ENCODE measurements around the gene NOC4L. TPM values are rescaled to one million over a fixed set of nuclear protein-coding genes. Genes with fewer than 3 reads are reported as not detected.
"Not testable (repeated sequence)": the region's sequence is repeated elsewhere in the genome, so short reads cannot be mapped to it uniquely, and the experiment has no call there.

NOC4L gene
- total RNA-seq, 3 donors from 2014 or later (not counting 1 experiment from before 2014, with no cell fraction given) = 21.0 to 30.2 (median 21.7) TPM

DNA sequence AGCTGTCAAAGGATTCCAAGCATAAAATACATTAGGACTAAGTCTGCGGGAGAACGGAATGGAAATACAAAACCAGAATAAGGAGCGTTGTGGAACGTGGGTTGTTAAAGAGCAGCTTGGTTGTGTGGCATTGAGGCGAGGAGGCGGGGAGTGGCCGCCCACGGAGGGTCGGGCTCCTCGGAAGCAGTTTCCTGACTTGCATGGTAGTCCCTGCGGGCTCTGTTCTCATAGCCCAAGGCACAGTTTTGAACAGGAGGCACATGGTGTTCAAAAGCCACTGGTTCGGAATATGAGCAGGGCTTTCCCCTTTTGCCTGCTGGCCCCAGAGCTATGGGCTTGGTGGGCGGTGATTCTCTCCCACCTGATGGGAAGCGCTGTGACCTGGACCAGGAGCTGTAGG, 12.3 kb upstream of the NOC4L start:
- no peak overlapping the region for H3K27ac Mint-ChIP-seq
- peaks cover 4% of the 10 kb centered on the region for H3K9me3 ChIP-seq (ENCODE audit: control insufficient read depth, insufficient read depth, low read length)
- TF ChIP-seq, protein P1, sequence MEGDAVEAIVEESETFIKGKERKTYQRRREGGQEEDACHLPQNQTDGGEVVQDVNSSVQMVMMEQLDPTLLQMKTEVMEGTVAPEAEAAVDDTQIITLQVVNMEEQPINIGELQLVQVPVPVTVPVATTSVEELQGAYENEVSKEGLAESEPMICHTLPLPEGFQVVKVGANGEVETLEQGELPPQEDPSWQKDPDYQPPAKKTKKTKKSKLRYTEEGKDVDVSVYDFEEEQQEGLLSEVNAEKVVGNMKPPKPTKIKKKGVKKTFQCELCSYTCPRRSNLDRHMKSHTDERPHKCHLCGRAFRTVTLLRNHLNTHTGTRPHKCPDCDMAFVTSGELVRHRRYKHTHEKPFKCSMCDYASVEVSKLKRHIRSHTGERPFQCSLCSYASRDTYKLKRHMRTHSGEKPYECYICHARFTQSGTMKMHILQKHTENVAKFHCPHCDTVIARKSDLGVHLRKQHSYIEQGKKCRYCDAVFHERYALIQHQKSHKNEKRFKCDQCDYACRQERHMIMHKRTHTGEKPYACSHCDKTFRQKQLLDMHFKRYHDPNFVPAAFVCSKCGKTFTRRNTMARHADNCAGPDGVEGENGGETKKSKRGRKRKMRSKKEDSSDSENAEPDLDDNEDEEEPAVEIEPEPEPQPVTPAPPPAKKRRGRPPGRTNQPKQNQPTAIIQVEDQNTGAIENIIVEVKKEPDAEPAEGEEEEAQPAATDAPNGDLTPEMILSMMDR (IDR thresholded peaks at IDR 0.05) = no peak
- no peaks in the 10 kb centered on the region for H3K27me3 ChIP-seq (ENCODE audit: control insufficient read depth, insufficient read depth, low read length)
- no peaks in the 10 kb centered on the region for H3K4me1 ChIP-seq (ENCODE audit: control insufficient read depth, insufficient read depth, low read length)
- H3K36me3 Mint-ChIP-seq = peaks cover 11% of the 10 kb centered on the region
- intact Hi-C loops (cut with micrococcal nuclease) = no loop called here
- DNase-seq (no peak), ATAC-seq (no peak)
- no peaks in the 10 kb centered on the region for H3K27me3 Mint-ChIP-seq (ENCODE audit: low read depth in 2 of 2)
- H3K27ac ChIP-seq (ENCODE audit: low read length) = no peak overlapping the region
- H3K36me3 ChIP-seq (ENCODE audit: control insufficient read depth, insufficient read depth, low read length) = peaks cover 10% of the 10 kb centered on the region
- no peaks in the 10 kb centered on the region for H3K9me3 Mint-ChIP-seq
- H3K4me3 ChIP-seq (ENCODE audit: low read length) = no peak overlapping the region
- WGBS (ENCODE audit: insufficient coverage) = 94% methylated on average over 14 of the region's 14 CpGs
- H3K4me3 Mint-ChIP-seq = no peak overlapping the region
- H3K4me1 Mint-ChIP-seq = peaks cover 0 to 5% of the 10 kb centered on the region in 2 donors

DNA sequence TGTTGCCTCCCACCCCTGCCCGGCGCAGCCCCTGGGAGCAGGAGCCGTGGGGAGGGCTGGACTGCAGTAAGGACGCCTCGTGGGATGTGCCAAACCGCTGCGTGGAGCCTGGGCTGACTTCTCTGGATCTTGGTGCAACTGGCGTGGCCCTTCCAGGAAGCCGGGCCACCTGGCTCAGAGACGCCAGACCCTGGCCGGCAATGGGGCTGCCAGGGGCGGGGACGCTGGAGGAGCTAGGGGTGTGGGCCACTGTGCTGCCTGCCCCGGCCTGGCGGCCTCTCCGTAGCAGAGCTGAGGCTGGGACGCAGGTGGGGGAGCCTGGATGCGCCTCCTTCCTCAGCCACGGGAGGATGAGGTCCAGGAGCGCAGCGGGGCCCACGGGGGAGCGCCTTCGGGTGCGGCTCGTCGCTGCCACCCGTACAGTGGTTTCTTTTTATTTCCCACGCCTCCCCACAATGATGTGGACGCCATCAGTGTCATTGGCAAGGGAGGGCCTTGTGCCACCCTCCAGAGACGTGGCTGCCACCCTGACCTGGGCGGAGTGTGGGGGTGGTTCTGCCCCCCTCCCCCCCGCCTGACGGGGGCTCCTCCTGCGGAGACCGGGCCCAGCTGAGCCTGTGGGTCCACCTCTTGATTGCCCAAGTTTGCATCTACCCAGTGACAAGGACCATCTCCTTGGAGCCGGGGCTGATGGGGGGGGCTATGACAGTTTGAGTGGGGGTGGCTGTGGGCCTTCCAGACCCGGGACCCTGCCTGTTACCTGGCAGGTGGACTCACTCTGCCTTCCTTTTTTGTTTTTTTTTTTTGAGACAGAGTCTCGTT, 11.4 kb upstream of the NOC4L start:
- Histone ChIP-seq H3K4me3 (ENCODE audit: low read length) (no peak overlapping the region), H3K27ac (ENCODE audit: low read length) (no peak overlapping the region), H3K27me3 (ENCODE audit: control insufficient read depth, insufficient read depth, low read length) (no peaks in the 10 kb centered on the region), H3K36me3 (ENCODE audit: control insufficient read depth, insufficient read depth, low read length) (peaks cover 4% of the 10 kb centered on the region), H3K4me1 (ENCODE audit: control insufficient read depth, insufficient read depth, low read length) (no peaks in the 10 kb centered on the region), H3K9me3 (ENCODE audit: control insufficient read depth, insufficient read depth, low read length) (peaks cover 2% of the 10 kb centered on the region)
- H3K27ac Mint-ChIP-seq = no peak overlapping the region
- TF ChIP-seq, protein P1 (IDR thresholded peaks at IDR 0.05) = no peak
- no peaks in the 10 kb centered on the region for H3K27me3 Mint-ChIP-seq (ENCODE audit: low read depth in 2 of 2)
- H3K4me3 Mint-ChIP-seq = no peak overlapping the region
- DNase-seq (no peak), ATAC-seq (no peak)
- peaks cover 5% of the 10 kb centered on the region for H3K36me3 Mint-ChIP-seq
- WGBS (ENCODE audit: insufficient coverage) = 93% methylated on average over 39 of the region's 39 CpGs
- intact Hi-C loops (cut with micrococcal nuclease) = no loop called here
- peaks cover 0 to 5% of the 10 kb centered on the region in 2 donors for H3K4me1 Mint-ChIP-seq
- no peaks in the 10 kb centered on the region for H3K9me3 Mint-ChIP-seq

DNA sequence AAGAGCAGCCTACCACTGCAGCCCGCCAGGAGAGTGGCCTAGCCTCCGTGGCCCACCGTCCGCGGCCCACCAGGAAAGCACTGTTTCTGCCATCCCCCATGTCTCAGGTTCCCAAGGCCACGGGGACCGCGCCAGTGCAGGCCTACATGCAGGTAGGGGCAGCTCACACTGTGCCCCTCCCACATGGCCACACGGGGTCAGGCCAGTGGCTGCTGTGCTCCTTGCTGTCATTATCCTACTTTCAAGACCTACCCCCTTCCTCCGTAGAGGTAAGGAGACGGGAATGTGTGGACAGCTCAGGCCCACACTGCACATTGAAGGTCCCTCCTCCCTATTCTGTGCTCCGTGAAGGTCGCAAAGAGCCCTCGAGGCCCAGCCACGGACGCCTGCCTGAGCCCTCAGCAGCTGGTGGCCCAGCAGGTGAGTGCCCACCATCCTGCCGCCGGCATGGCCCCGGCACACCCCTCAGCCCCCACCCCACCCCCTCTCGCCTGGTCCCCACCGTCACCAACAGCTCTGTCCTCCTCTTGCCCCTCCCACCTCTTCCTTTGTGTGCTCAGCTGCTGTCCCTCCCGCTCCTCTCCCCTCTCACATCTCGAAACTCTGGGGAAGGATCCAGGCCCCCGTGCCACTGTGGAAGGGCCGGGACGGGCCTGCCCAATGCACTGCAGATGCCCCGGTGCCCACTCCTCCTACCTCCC, 10.2 kb upstream of the NOC4L start:
- 91% methylated on average over 27 of the region's 27 CpGs for WGBS (ENCODE audit: insufficient coverage)
- Mint-ChIP-seq H3K27ac (no peak overlapping the region), H3K36me3 (no peaks in the 10 kb centered on the region), H3K9me3 (no peaks in the 10 kb centered on the region), H3K27me3 (ENCODE audit: low read depth in 2 of 2) (no peaks in the 10 kb centered on the region), H3K4me1 (peaks cover 0 to 2% of the 10 kb centered on the region in 2 donors), H3K4me3 (no peak overlapping the region)
- Histone ChIP-seq H3K4me3 (ENCODE audit: low read length) (no peak overlapping the region), H3K9me3 (ENCODE audit: control insufficient read depth, insufficient read depth, low read length) (no peaks in the 10 kb centered on the region), H3K36me3 (ENCODE audit: control insufficient read depth, insufficient read depth, low read length) (peaks cover 4% of the 10 kb centered on the region), H3K27me3 (ENCODE audit: control insufficient read depth, insufficient read depth, low read length) (no peaks in the 10 kb centered on the region), H3K4me1 (ENCODE audit: control insufficient read depth, insufficient read depth, low read length) (no peaks in the 10 kb centered on the region), H3K27ac (ENCODE audit: low read length) (no peak overlapping the region)
- TF ChIP-seq, protein P1 (IDR thresholded peaks at IDR 0.05) = no peak
- ATAC-seq = no peak
- intact Hi-C loops (cut with micrococcal nuclease) = no loop called here
- DNase-seq = no peak

DNA sequence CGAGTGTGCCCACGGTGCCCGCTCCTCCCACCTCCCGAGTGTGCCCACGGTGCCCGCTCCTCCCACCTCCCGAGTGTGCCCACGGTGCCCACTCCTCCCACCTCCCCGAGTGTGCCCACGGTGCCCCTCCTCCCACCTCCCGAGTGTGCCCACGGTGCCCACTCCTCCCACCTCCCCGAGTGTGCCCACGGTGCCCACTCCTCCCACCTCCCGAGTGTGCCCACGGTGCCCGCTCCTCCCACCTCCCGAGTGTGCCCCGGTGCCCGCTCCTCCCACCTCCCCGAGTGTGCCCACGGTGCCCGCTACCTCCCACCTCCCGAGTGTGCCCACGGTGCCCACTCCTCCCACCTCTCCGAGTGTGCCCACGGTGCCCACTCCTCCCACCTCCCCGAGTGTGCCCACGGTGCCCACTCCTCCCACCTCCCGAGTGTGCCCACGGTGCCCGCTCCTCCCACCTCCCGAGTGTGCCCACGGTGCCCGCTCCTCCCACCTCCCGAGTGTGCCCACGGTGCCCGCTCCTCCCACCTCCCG, 9.5 kb upstream of the NOC4L start:
- H3K4me1 ChIP-seq (ENCODE audit: control insufficient read depth, insufficient read depth, low read length); H3K4me3 Mint-ChIP-seq; DNase-seq; H3K27ac ChIP-seq (ENCODE audit: low read length); H3K36me3 Mint-ChIP-seq; H3K27me3 ChIP-seq (ENCODE audit: control insufficient read depth, insufficient read depth, low read length); H3K9me3 ChIP-seq (ENCODE audit: control insufficient read depth, insufficient read depth, low read length); H3K27me3 Mint-ChIP-seq (ENCODE audit: low read depth in 2 of 2); H3K27ac Mint-ChIP-seq; ATAC-seq; H3K9me3 Mint-ChIP-seq; H3K36me3 ChIP-seq (ENCODE audit: control insufficient read depth, insufficient read depth, low read length); H3K4me1 Mint-ChIP-seq; intact Hi-C loops (cut with micrococcal nuclease); H3K4me3 ChIP-seq (ENCODE audit: low read length): not testable (repeated sequence)
- WGBS (ENCODE audit: insufficient coverage) = 94% methylated on average over 28 of the region's 39 CpGs

DNA sequence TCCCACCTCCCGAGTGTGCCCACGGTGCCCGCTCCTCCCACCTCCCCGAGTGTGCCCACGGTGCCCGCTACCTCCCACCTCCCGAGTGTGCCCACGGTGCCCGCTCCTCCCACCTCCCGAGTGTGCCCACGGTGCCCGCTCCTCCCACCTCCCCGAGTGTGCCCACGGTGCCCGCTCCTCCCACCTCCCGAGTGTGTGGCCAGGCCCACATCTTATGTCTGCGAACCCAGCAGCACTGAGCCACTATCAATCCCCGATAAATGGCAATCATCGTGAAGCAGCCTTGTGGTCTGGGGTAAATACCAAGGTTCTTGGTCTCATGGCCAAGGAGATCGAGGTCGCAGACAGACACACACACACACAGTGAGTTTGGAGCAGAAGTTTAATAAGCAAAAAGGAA, 8.0 kb upstream of the NOC4L start:
- H3K36me3 Mint-ChIP-seq; H3K9me3 ChIP-seq (ENCODE audit: control insufficient read depth, insufficient read depth, low read length); H3K4me1 ChIP-seq (ENCODE audit: control insufficient read depth, insufficient read depth, low read length); H3K4me3 Mint-ChIP-seq; H3K27ac ChIP-seq (ENCODE audit: low read length); H3K27me3 ChIP-seq (ENCODE audit: control insufficient read depth, insufficient read depth, low read length); H3K27ac Mint-ChIP-seq; H3K4me1 Mint-ChIP-seq; H3K9me3 Mint-ChIP-seq; intact Hi-C loops (cut with micrococcal nuclease); H3K4me3 ChIP-seq (ENCODE audit: low read length); H3K27me3 Mint-ChIP-seq (ENCODE audit: low read depth in 2 of 2); DNase-seq; ATAC-seq: not testable (repeated sequence)
- H3K36me3 ChIP-seq (ENCODE audit: control insufficient read depth, insufficient read depth, low read length) = peaks cover 25% of the 10 kb centered on the region
- WGBS (ENCODE audit: insufficient coverage) = 89% methylated on average over 18 of the region's 21 CpGs
